KMS-11 (cell line): Measurements from ENCODE around the gene PDLIM5.
"Not testable (repeated sequence)": the region's sequence is repeated elsewhere in the genome, so short reads cannot be mapped to it uniquely, and the experiment has no call there.

Experiments used
- H2AFZ ChIP-seq: fragments of 200-600 bp; sonication (generic); 2 replicates; pipeline ENCODE4 v1.6.1; 2016; ENCODE audit warnings: antibody characterized with exemption, mixed run types, low read depth
- H3K27ac ChIP-seq: fragments of 200-600 bp; sonication (generic); 2 replicates; pipeline ENCODE4 v1.6.1; 2016; ENCODE audit warnings: mild to moderate bottlenecking, mixed run types
- H3K27me3 ChIP-seq: fragments of 200-600 bp; sonication (generic); 2 replicates; pipeline ENCODE4 v1.6.1; 2017; ENCODE audit warnings: mild to moderate bottlenecking, low read depth, mixed run types, moderate library complexity; ENCODE audit not compliant: insufficient read depth
- H3K36me3 ChIP-seq: fragments of 200-600 bp; sonication (generic); 2 replicates; pipeline ENCODE4 v1.6.1; 2017; ENCODE audit warnings: mild to moderate bottlenecking, mixed run types; ENCODE audit not compliant: insufficient read depth
- H3K4me1 ChIP-seq: fragments of 200-600 bp; sonication (generic); 2 replicates; pipeline ENCODE4 v1.6.1; 2016; ENCODE audit warnings: mild to moderate bottlenecking, low read depth, mixed run types; ENCODE audit not compliant: poor library complexity, severe bottlenecking
- H3K4me2 ChIP-seq: fragments of 200-600 bp; sonication (generic); 2 replicates; pipeline ENCODE4 v1.7.0; 2016; ENCODE audit warnings: mild to moderate bottlenecking, mixed run types
- H3K4me3 ChIP-seq: fragments of 200-600 bp; sonication (generic); IDR thresholded peaks from 2 replicates; pipeline ENCODE4 v1.6.1; 2017; ENCODE audit warnings: low read depth, low read length, mixed read lengths; ENCODE audit not compliant: insufficient read depth
- H3K79me2 ChIP-seq: fragments of 200-600 bp; sonication (generic); 2 replicates; pipeline ENCODE4 v1.6.1; 2016; ENCODE audit warnings: low read depth, mixed run types; ENCODE audit not compliant: insufficient read depth
- H3K9ac ChIP-seq: fragments of 200-600 bp; sonication (generic); 2 replicates; pipeline ENCODE4 v1.6.1; 2016; ENCODE audit warnings: mild to moderate bottlenecking, mixed run types
- H4K20me1 ChIP-seq: fragments of 200-600 bp; sonication (generic); 2 replicates; pipeline ENCODE4 v1.6.1; 2016; ENCODE audit warnings: mild to moderate bottlenecking, mixed run types; ENCODE audit not compliant: insufficient read depth
- CTCF ChIP-seq: fragments of 200-600 bp; sonication (generic); conservative IDR thresholded peaks from 2 replicates; pipeline ENCODE4 v1.6.1; 2017; ENCODE audit warnings: low read depth, mild to moderate bottlenecking, antibody characterized with exemption, low read length, moderate library complexity, mixed read lengths

Gene PDLIM5

GRCh38 chr4:94466923-94467322, 15.2 kb downstream of the PDLIM5 start:
- no peaks in the 10 kb centered on the region for H3K27me3 ChIP-seq
- no peak overlapping the region for H3K4me2 ChIP-seq
- no peak overlapping the region for H2AFZ ChIP-seq
- no peak for TF ChIP-seq CTCF
- no peaks in the 10 kb centered on the region for H3K4me1 ChIP-seq
- H3K36me3 ChIP-seq: no peaks in the 10 kb centered on the region
- H3K9ac ChIP-seq: no peak overlapping the region
- H4K20me1 ChIP-seq: no peaks in the 10 kb centered on the region
- no peak overlapping the region for H3K4me3 ChIP-seq
- H3K79me2 ChIP-seq: no peaks in the 10 kb centered on the region
- no peak overlapping the region for H3K27ac ChIP-seq

GRCh38 chr4:94468093-94468769, 16.5 kb downstream of the PDLIM5 start:
- H4K20me1 ChIP-seq: no peaks in the 10 kb centered on the region
- TF ChIP-seq CTCF: no peak
- H3K27me3 ChIP-seq: no peaks in the 10 kb centered on the region
- H3K4me1 ChIP-seq: no peaks in the 10 kb centered on the region
- H3K27ac ChIP-seq: no peak overlapping the region
- H3K36me3 ChIP-seq: no peaks in the 10 kb centered on the region
- no peak overlapping the region for H3K9ac ChIP-seq
- H2AFZ ChIP-seq: no peak overlapping the region
- H3K4me3 ChIP-seq: no peak overlapping the region
- no peak overlapping the region for H3K4me2 ChIP-seq
- H3K79me2 ChIP-seq: no peaks in the 10 kb centered on the region

- TF ChIP-seq CTCF: no peak
- Histone ChIP-seq H3K27ac (no peak overlapping the region), H3K4me2 (no peak overlapping the region), H3K4me3 (no peak overlapping the region), H3K36me3 (no peaks in the 10 kb centered on the region), H3K27me3 (no peaks in the 10 kb centered on the region), H4K20me1 (no peaks in the 10 kb centered on the region), H2AFZ (no peak overlapping the region), H3K79me2 (no peaks in the 10 kb centered on the region), H3K9ac (no peak overlapping the region), H3K4me1 (no peaks in the 10 kb centered on the region)
Measured at GRCh38 chr4:94469221-94469784, 17.6 kb downstream of the PDLIM5 start.

- Histone ChIP-seq H3K27me3 (no peaks in the 10 kb centered on the region), H2AFZ (no peak overlapping the region), H3K9ac (no peak overlapping the region), H3K27ac (no peak overlapping the region), H3K79me2 (no peaks in the 10 kb centered on the region), H3K4me3 (no peak overlapping the region), H3K4me2 (no peak overlapping the region), H3K36me3 (no peaks in the 10 kb centered on the region), H4K20me1 (no peaks in the 10 kb centered on the region), H3K4me1 (peaks cover under 1% of the 10 kb centered on the region)
- no peak for TF ChIP-seq CTCF
Measured at GRCh38 chr4:94470132-94470531, 18.4 kb downstream of the PDLIM5 start.

- H3K27ac ChIP-seq, H3K79me2 ChIP-seq, H3K4me3 ChIP-seq, H4K20me1 ChIP-seq, H3K36me3 ChIP-seq, H3K9ac ChIP-seq, H2AFZ ChIP-seq, H3K4me2 ChIP-seq, H3K4me1 ChIP-seq, H3K27me3 ChIP-seq: not testable (repeated sequence)
Measured at GRCh38 chr4:94470782-94471181, 19.0 kb downstream of the PDLIM5 start.
